Natural killer cell (primary cell): Measurements from ENCODE around the gene C1orf226. TPM values are rescaled to one million over a fixed set of nuclear protein-coding genes. Genes with fewer than 3 reads are reported as not detected.
"Not testable (repeated sequence)": the region's sequence is repeated elsewhere in the genome, so short reads cannot be mapped to it uniquely, and the experiment has no call there.

ENCODE experiments used
- ATAC-seq, 3 donors: fragments of 150-1000 bp in 2 of 3; fragments of 200-7000 bp in 1 of 3; cut with Tn5 transposase; 1 replicate in 1 of 3; 2 replicates in 2 of 3; pipeline ENCODE4 v1.10.0; 2021; ENCODE audit warnings: mild to moderate bottlenecking in 2 of 3, moderate library complexity in 2 of 3
- DNase-seq, 2 donors: peaks; one replicate each; pipeline versions ENCODE4 v3.0.0 to v3.0.0-alpha.2; 2013 to 2021; ENCODE audit warnings: mixed read lengths in 1 of 2
- H3K27ac ChIP-seq: one replicate; pipeline ENCODE4 v1.5.1; 2013; ENCODE audit warnings: mild to moderate bottlenecking, low read length
- H3K27me3 ChIP-seq: one replicate; pipeline ENCODE4 v1.6.1; 2013; ENCODE audit warnings: low read length; ENCODE audit not compliant: control insufficient read depth, insufficient read depth
- H3K36me3 ChIP-seq: one replicate; pipeline ENCODE4 v1.6.1; 2013; ENCODE audit warnings: low read length; ENCODE audit not compliant: control insufficient read depth, insufficient read depth
- H3K4me1 ChIP-seq: one replicate; pipeline ENCODE4 v1.6.1; 2013; ENCODE audit warnings: low read length; ENCODE audit not compliant: control insufficient read depth, insufficient read depth
- H3K4me3 ChIP-seq: one replicate; pipeline ENCODE4 v1.5.1; 2013; ENCODE audit warnings: low read length
- H3K9me3 ChIP-seq: one replicate; pipeline ENCODE4 v1.6.1; 2013; ENCODE audit warnings: low read length; ENCODE audit not compliant: control insufficient read depth, insufficient read depth
- H3K27ac Mint-ChIP-seq, 2 donors: one replicate each; pipeline ENCODE4 v1.8.0; 2022; ENCODE audit warnings: mild to moderate bottlenecking in 2 of 2, mixed read lengths in 2 of 2, moderate library complexity in 1 of 2
- H3K27me3 Mint-ChIP-seq, 2 donors: one replicate each; pipeline ENCODE4 v1.8.0; 2022; ENCODE audit warnings: low read depth in 2 of 2, mixed read lengths in 2 of 2
- H3K36me3 Mint-ChIP-seq: one replicate; pipeline ENCODE4 v1.8.0; 2022; ENCODE audit warnings: mixed read lengths
- H3K4me1 Mint-ChIP-seq, 2 donors: one replicate each; pipeline ENCODE4 v1.8.0; 2022; ENCODE audit warnings: mixed read lengths in 2 of 2
- H3K4me3 Mint-ChIP-seq: one replicate; pipeline ENCODE4 v1.8.0; 2022; ENCODE audit warnings: mild to moderate bottlenecking, moderate library complexity, mixed read lengths
- H3K9me3 Mint-ChIP-seq, 2 donors: one replicate each; pipeline ENCODE4 v1.8.0; 2022; ENCODE audit warnings: mixed read lengths in 2 of 2
- CTCF ChIP-seq: fragments of 200-600 bp; IDR thresholded peaks from one replicate; pipeline ENCODE4 v1.8.0; 2022; ENCODE audit warnings: antibody characterized with exemption
- WGBS: methylation state at CpG from one replicate; pipeline ENCODE4 v1.1.7; 2013; ENCODE audit warnings: missing lambda C conversion rate; ENCODE audit not compliant: insufficient coverage; 5-methylcytosine and 5-hydroxymethylcytosine counted together
- intact Hi-C: fragments of 100-400 bp; cut with micrococcal nuclease; formaldehyde crosslinking; loops from one replicate; pipeline ENCODE4 v1.14.2; 2022
- total RNA-seq, 4 donors: library from RNA; stranded (reverse); fragments of 120-200 nt in 1 of 4; gene quantifications; one replicate each; pipeline versions ENCODE4 v1.2.3 to v1.2.4, GENCODE V29; 2013 to 2022

Gene C1orf226
- total RNA-seq, 3 donors from 2014 or later (not counting 1 experiment from before 2014, with no cell fraction given) = 0.09 to 0.34 (median 0.13) TPM

- ATAC-seq = no peak
- intact Hi-C loops = no loop called here
- no peak for DNase-seq
- H3K36me3 ChIP-seq = no peaks in the 10 kb centered on the region
- TF ChIP-seq CTCF = no peak
- no peaks in the 10 kb centered on the region for H3K9me3 Mint-ChIP-seq
- H3K36me3 Mint-ChIP-seq = peaks cover 8% of the 10 kb centered on the region
- no peaks in the 10 kb centered on the region for H3K9me3 ChIP-seq
- peaks cover 39% of the 10 kb centered on the region for H3K4me1 ChIP-seq
- H3K4me3 ChIP-seq = no peak overlapping the region
- H3K27ac ChIP-seq = no peak overlapping the region
- H3K4me3 Mint-ChIP-seq = no peak overlapping the region
- no peaks in the 10 kb centered on the region for H3K27me3 Mint-ChIP-seq
- H3K27ac Mint-ChIP-seq = peak overlapping the region; percentile 84 to 92
- H3K27me3 ChIP-seq = no peaks in the 10 kb centered on the region
- peaks cover 76 to 79% of the 10 kb centered on the region in 2 donors for H3K4me1 Mint-ChIP-seq
Measured at GRCh38 chr1:162416215-162416614, 34.7 kb downstream of the C1orf226 start.

GRCh38 chr1:162416909-162417308 lies 35.4 kb downstream of the C1orf226 start:
- no peaks in the 10 kb centered on the region for H3K9me3 Mint-ChIP-seq
- TF ChIP-seq CTCF = no peak
- peak overlapping the region; percentile 24 to 92 for H3K27ac Mint-ChIP-seq
- Histone ChIP-seq H3K27me3 (no peaks in the 10 kb centered on the region), H3K4me1 (peaks cover 42% of the 10 kb centered on the region), H3K9me3 (no peaks in the 10 kb centered on the region), H3K36me3 (no peaks in the 10 kb centered on the region), H3K27ac (no peak overlapping the region), H3K4me3 (no peak overlapping the region)
- ATAC-seq (no peak), DNase-seq (no peak)
- H3K27me3 Mint-ChIP-seq = no peaks in the 10 kb centered on the region
- intact Hi-C loops = no loop called here
- H3K36me3 Mint-ChIP-seq = peaks cover 1% of the 10 kb centered on the region
- H3K4me3 Mint-ChIP-seq = no peak overlapping the region
- WGBS = 82% methylated on average over 2 of the region's 2 CpGs
- peaks cover 76 to 79% of the 10 kb centered on the region in 2 donors for H3K4me1 Mint-ChIP-seq

GRCh38 chr1:162417650-162418049 lies 36.1 kb downstream of the C1orf226 start:
- Histone ChIP-seq H3K9me3 (no peaks in the 10 kb centered on the region), H3K27ac (no peak overlapping the region), H3K36me3 (no peaks in the 10 kb centered on the region), H3K27me3 (no peaks in the 10 kb centered on the region), H3K4me3 (no peak overlapping the region), H3K4me1 (peaks cover 39% of the 10 kb centered on the region)
- H3K27ac Mint-ChIP-seq = peak overlapping the region in 1 of 2 donors; percentile 92
- WGBS = 92% methylated on average over 5 of the region's 7 CpGs
- no peak overlapping the region for H3K4me3 Mint-ChIP-seq
- no peak for DNase-seq
- intact Hi-C loops = no loop called here
- H3K27me3 Mint-ChIP-seq = no peaks in the 10 kb centered on the region
- H3K9me3 Mint-ChIP-seq = no peaks in the 10 kb centered on the region
- no peaks in the 10 kb centered on the region for H3K36me3 Mint-ChIP-seq
- peaks cover 76 to 78% of the 10 kb centered on the region in 2 donors for H3K4me1 Mint-ChIP-seq
- ATAC-seq = no peak
- no peak for TF ChIP-seq CTCF

- H3K27ac Mint-ChIP-seq, H3K27ac ChIP-seq, H3K27me3 Mint-ChIP-seq, H3K27me3 ChIP-seq, H3K4me3 ChIP-seq, H3K9me3 ChIP-seq, H3K36me3 ChIP-seq, DNase-seq, H3K9me3 Mint-ChIP-seq, H3K4me3 Mint-ChIP-seq, intact Hi-C loops, ATAC-seq, H3K36me3 Mint-ChIP-seq: not testable (repeated sequence)
- peaks cover 69 to 76% of the 10 kb centered on the region in 2 donors for H3K4me1 Mint-ChIP-seq
- 79% methylated on average over 7 of the region's 7 CpGs for WGBS
- peaks cover 37% of the 10 kb centered on the region for H3K4me1 ChIP-seq
Measured at GRCh38 chr1:162418584-162418983, 37.1 kb downstream of the C1orf226 start.

GRCh38 chr1:162419450-162419931 lies 38.0 kb downstream of the C1orf226 start:
- H3K4me1 ChIP-seq = peaks cover 30% of the 10 kb centered on the region
- H3K27me3 ChIP-seq, H3K9me3 ChIP-seq, H3K27me3 Mint-ChIP-seq, H3K4me3 Mint-ChIP-seq, H3K36me3 ChIP-seq, H3K4me3 ChIP-seq, ATAC-seq, intact Hi-C loops, DNase-seq, H3K9me3 Mint-ChIP-seq, H3K36me3 Mint-ChIP-seq: not testable (repeated sequence)
- Mint-ChIP-seq H3K4me1 (peaks cover 65 to 75% of the 10 kb centered on the region in 2 donors), H3K27ac (peak overlapping the region; percentile 88 to 91)
- peak overlapping the region; percentile 68 for H3K27ac ChIP-seq
- 72% methylated on average over 7 of the region's 9 CpGs for WGBS
